Activated CD4-positive, alpha-beta T cell treated with anti-CD3 and anti-CD28 coated beads, Interleukin-2, amount 50 U/mL, for 24 hours (primary cell): Measurements from ENCODE around the gene MAPK8.
"Not testable (repeated sequence)": the region's sequence is repeated elsewhere in the genome, so short reads cannot be mapped to it uniquely, and the experiment has no call there.

Source experiments
- DNase-seq, 2 donors: peaks; one replicate each; pipeline ENCODE4 v3.0.0-alpha.2; 2020; ENCODE audit warnings: low read depth in 1 of 2, low spot score in 1 of 2

Gene MAPK8

DNA sequence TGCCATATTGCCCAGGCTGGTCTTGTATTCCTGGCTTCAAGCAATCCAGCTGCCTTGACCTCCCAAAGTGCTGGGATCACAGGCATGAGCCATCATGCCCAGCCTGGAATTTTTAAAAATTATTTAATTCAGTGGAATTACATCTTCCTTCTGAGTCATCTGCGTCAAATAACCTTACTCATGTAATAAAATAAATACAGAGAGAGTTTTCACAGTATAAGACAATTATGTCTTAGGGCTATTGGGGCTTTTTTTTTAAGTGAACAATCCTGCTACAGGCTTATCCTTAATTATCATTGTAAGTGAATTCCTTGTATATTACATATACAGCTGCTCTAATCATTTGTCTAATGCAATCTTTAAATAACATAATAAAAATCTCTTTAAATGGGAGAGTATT is 108.3 kb downstream of the MAPK8 start:
- DNase-seq = no peak

GRCh38 chr10:48416584-48417232 is 110.2 kb downstream of the MAPK8 start:
- DNase-seq = no peak

DNA sequence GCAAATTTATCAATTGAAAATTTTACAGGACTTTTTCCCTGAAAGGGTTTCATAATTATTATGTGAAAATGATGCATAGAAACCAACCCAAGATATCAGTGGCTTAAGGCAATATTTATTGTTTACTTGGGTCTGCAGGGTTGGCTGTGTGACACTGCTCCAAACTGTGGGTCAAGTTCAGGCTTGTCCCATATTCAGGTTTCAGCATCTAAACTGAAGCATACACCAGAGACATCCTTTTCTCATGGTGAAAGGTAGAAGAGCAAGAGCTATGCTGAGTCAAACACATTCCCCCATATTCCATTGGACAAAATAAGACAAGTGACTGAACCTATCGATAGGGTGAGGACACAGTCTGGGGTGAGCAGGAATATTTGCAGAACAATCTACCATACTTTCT is 110.9 kb downstream of the MAPK8 start:
- DNase-seq = no peak

GRCh38 chr10:48418189-48418788 is 111.8 kb downstream of the MAPK8 start:
- DNase-seq = no peak

DNA sequence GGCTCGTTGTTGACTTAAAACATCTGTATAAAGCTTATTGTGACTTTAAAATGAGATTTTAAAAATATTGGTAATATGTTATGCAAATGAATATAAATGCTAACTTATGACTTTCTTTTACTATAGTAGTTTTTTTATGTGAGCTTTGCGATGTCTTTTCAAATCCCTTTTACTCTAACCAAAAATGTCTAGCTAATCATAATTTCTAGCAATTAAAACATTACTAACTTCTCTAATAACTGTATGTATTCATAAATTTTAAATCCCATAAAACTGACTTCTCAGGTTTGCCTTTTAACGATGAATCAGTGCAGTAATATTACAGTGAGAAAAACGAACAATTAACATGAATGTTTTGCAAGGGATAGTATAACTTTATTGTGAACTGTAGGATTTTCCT is 113.2 kb downstream of the MAPK8 start:
- DNase-seq = no peak

DNA sequence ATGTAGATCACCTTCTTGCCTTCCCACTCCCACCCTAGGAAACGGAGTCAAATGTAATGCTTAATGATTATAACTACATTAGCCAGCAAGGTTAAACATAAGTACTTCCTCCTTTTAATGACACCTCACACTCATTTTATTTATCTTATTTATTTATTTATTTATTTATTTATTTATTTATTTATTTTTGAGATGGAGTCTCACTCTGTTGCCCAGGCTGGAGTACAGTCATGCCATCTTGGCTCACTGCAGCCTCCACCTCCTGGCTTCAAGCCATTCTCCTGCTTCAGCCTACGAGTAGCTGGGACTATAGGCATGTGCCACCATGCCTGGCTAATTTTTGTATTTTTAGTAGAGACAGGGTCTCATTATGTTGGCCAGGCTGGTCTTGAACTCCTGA is 115.4 kb downstream of the MAPK8 start:
- not testable (repeated sequence) for DNase-seq

DNA sequence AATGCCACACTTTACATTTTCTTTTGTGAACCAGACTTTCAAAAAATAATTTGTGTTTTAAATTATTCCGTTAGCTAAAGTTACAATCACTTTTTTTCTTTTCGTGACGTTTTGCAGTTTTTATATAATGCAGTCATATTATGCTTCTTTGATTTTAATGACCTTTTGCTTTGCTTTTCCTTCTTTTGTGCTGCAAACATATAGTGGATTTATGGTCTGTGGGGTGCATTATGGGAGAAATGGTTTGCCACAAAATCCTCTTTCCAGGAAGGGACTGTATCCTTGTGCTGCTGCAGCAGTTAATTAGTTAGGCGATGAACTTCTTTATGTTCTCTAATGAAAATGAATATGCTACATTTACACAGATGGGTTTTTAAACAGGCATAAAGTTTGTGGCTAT is 117.4 kb downstream of the MAPK8 start:
- DNase-seq = no peak

GRCh38 chr10:48428896-48429295 is 122.4 kb downstream of the MAPK8 start:
- no peak for DNase-seq

DNA sequence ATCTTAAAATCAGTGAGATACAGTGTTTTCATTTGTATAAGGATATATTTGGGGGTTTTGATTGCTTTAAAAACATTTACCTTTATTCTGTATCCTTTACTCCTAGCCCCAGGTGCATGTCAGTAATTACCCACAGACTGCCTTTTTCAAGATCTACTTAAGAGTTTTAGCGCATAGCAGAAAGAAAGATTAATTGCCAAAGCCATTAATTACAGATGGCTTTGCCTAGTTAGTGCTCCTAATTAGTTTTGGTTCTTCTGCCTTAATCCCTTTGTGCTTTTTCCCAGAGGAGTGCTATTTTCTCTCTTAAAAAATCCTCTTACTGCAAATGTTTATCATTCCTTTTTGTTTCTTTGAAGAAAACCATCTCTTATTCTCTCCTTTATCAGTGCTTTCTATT is 122.8 kb downstream of the MAPK8 start:
- DNase-seq = no peak

DNA sequence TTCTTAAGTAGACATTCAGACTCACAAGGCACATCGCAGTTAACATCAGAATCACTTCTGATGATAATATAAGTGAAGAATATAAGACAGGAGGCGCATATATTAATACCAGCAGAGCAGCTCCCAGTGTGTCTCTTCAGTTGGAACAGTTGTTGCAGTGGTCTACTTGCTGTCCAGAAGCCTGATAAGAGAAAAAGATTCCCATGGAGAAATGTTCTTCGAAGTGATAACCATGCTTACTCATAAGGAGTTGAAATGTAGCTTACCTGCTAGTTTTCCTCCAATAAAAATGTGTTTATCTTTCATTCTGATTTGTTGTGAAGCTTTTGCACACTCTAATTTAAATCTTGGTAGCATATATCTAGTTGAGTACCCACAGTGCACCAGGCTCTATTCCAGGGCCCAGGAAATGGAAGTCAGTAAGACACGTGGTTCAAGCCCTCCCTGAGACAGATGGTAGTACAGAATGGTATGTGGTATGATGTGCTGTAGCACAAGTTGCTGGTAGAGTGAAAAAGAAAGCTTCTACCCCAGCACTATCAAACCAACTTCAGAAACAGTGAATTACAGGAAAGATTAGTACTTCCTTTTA is 124.0 kb downstream of the MAPK8 start:
- no peak for DNase-seq

- no peak for DNase-seq
These were observed 125.4 kb downstream of the MAPK8 start for GRCh38 chr10:48431871-48432270.

DNA sequence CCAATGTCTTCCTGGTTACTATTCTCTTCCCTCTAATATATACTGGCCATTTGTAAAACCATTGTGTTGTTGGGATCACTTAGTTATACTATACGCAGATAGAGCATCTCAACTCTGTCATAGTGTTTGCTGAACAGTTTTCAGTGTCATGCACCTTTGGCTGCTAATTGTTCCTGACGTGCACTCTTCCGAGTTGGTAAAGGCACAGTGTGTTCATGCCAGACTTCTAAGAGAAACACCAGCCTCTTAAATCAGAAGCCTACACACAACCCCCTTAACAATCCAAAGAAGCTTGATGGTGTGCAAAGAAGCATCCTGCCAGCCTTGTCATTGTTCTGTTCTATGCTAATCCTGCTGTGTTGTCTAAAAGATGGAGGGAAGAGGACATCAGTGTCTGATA is 131.1 kb downstream of the MAPK8 start:
- no peak for DNase-seq

- DNase-seq = no peak
These were observed 132.6 kb downstream of the MAPK8 start for GRCh38 chr10:48439031-48439430.

GRCh38 chr10:48439581-48440041 is 133.1 kb downstream of the MAPK8 start:
- no peak for DNase-seq

GRCh38 chr10:48440771-48441170 is 134.3 kb downstream of the MAPK8 start:
- DNase-seq = no peak

- DNase-seq = no peak
These were observed 135.8 kb downstream of the MAPK8 start for GRCh38 chr10:48442090-48442808.

DNA sequence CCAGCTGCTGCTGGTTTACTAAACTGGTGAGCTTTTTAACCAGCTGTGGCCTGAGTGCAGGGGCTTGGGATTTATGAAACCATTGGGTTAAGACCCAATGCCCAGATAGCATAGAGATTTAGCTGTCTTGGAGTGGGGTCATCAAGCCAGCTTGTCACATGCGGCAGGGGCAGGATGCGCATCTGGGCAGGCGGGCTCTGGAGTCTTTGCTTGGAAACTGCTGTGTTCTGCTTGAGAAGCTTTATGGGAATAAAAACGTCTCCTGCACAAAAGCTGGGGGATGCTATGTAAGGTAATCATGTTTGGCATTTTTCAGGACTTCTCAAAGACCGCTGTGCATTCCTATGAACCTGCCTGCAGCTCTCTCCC is 136.3 kb downstream of the MAPK8 start:
- DNase-seq = no peak

GRCh38 chr10:48444266-48444665 is 137.8 kb downstream of the MAPK8 start:
- no peak for DNase-seq

GRCh38 chr10:48444861-48445841 is 138.7 kb downstream of the MAPK8 start:
- DNase-seq = no peak

DNA sequence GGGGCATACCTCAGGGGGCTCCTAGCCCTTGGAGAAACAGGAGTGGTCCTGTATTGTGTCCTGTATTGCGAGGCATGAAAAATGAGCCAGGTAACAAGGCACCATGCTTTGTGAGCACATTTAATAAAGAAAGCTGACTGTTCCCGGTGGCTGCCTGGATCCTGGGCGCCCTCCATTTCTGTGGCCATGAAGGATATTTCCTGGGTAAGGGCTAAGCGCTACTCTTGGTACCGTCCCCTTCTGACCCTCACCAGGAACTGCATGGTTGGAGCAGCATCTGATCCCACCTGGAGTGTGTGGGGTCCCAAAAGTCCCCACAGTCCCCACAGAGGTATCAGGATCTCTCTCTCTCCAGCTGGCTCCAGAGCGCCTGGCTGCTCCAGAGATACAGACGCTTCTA is 139.5 kb downstream of the MAPK8 start:
- DNase-seq = no peak

DNA sequence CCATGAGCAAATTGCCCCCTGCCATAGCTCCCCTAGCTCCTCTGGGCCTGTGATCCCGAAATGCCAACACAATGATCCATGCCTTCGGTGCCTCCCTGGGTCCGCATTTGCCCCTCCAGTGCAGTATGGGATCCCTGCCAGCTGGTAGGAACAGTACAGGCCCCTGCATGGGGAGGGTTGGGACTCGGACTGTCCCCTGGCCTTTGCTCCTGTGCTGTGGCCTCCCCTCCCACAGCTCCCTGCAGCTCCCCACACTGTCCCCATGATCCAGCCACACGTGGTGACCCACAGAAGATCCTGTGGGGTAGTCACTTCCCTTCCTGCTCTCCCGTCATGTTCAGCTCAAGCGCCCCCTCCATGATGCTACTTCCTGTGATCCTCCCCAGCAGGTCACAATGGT is 140.3 kb downstream of the MAPK8 start:
- DNase-seq = no peak
